Pancreas (tissue), 10 donors: ENCODE data around the gene MEGF6. TPM values are rescaled to one million over a fixed set of nuclear protein-coding genes. Genes with fewer than 3 reads are reported as not detected.

ENCODE experiments used
- ATAC-seq, 4 donors: fragments of 200-7000 bp; cut with Tn5 transposase; one replicate each; pipeline versions ENCODE4 v1.8.0 to v1.9.1; 2020; ENCODE audit warnings: mild to moderate bottlenecking in 4 of 4, moderate library complexity in 4 of 4
- DNase-seq, 6 donors: peaks; one replicate each; pipeline ENCODE4 v3.0.0-alpha.2; 2020
- FAIRE-seq: peaks from 2 replicates; lab custom pipeline; 2012; peaks lifted over from hg19 to GRCh38; lab: Jason Lieb, UNC
- H3K27ac ChIP-seq, 4 donors: fragments of 200-600 bp; sonication (generic); 1 replicate in 3 of 4; 2 replicates in 1 of 4; pipeline versions ENCODE4 v1.5.0 to v1.8.0; 2020
- H3K27me3 ChIP-seq, 4 donors: fragments of 200-600 bp; one replicate each; pipeline ENCODE4 v1.8.0; 2021
- H3K36me3 ChIP-seq, 3 donors: fragments of 200-600 bp; sonication (generic) in 1 of 3; one replicate each; pipeline versions ENCODE4 v1.5.0 to v1.8.0; 2020 to 2021
- H3K4me1 ChIP-seq, 3 donors: fragments of 200-600 bp; one replicate each; pipeline ENCODE4 v1.8.0; 2021
- H3K4me3 ChIP-seq, 4 donors: fragments of 200-600 bp; sonication (generic) in 2 of 4; one replicate each; pipeline versions ENCODE4 v1.5.0 to v1.8.0; 2020 to 2021
- H3K9me3 ChIP-seq, 4 donors: fragments of 200-600 bp; one replicate each; pipeline ENCODE4 v1.8.0; 2021
- CTCF ChIP-seq, 4 donors: fragments of 200-600 bp; sonication (generic) in 3 of 4; IDR thresholded peaks; one replicate each; pipeline versions ENCODE4 v1.5.0 to v1.8.0; 2021; ENCODE audit warnings: antibody characterized with exemption in 4 of 4
- WGBS, 2 donors: extraction: QIAGEN DNeasy Blood & Tissue Kit; methylation state at CpG; one replicate each; pipeline ENCODE4 v1.1.7; 2013; 5-methylcytosine and 5-hydroxymethylcytosine counted together
- intact Hi-C, 3 donors: fragments of 100-400 bp; cut with DNase I; formaldehyde crosslinking; loops; one replicate each; pipeline versions ENCODE4 v1.11.1 to v1.14.2; 2022
- polyA plus RNA-seq, 2 donors: library from polyadenylated mRNA; stranded (reverse); fragments of 200-250 nt; gene quantifications; one replicate each; pipeline ENCODE4 v1.2.3, GENCODE V29; 2013
- total RNA-seq, 6 donors: library from RNA; stranded (reverse); fragmentation: NEBNext Ultra II Directional in 4 of 6; extraction: Animal tissue kit (Norgen Biotek cat#: 25700) in 4 of 6; gene quantifications; one replicate each; pipeline versions ENCODE4 v1.2.1 to v1.2.4, GENCODE V29; 2021 to 2023
- donor health status: healthy with polysubstance abuse.
- donor health status: DM: no; HTN: no; CAD: no; lungs with moderate emphysema.
- donor health status: DM: no; HTN: no; CAD: no.
- donor health status: control.
- donor health status: control.
- donor health status: Bipolar disorder and iron deficiency.
- donor health status: DM: yes; HTN: yes; CAD: no.
- donor health status: DM: no; HTN: no; CAD: no.
- donor health status: DM: no; HTN: no; CAD: no.
- donor health status: DM: yes; HTN: yes; CAD: no.

MEGF6 gene
- total and polyA plus RNA-seq, 8 donors: 2.6 to 20.0 (median 8.4) TPM

DNA sequence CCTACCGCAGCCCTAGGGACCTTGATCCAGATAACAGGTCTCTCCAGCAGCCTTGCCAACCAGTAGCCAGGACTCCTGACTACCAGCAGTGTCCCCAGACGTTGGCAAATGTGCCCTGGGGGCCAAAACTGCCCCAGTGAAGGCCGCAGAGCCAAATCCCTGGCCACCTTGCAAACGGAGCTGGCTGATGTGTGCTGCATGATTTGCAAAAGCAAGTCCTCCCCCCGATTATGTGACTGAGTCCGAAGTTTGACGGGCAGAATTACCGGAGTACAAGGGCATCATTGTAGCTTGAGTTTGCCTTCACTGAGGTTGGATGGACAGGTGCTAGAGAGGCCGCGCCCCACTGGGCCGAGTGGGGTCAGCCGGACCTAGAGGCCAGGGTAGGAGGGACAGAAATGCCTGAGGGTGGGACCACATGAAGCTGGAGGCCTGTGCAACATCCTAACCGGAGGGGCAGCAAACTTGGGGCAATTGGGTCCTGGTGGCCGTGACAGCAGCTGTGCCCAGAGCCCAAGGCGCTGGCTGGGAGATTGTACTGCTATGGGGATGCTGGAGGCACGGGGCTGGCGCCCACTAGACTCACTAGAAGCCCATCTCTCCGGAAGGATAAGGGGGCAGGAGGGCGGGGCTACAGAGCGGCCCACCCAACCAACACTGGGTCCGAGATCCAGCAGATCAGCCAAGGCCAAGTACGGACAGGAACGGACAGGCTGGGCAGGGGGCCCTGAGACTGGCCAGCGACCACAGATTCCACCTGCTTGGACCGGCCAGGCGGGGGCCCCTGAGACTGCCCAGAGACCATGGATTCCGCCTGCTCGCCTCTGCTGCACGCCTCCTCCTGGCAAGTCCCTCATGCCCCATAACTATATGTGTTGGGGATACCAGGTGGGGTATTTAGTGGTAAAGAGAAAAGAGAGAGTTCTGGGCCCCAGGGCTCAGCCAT, 154.1 kb downstream of the MEGF6 start:
- WGBS, 2 donors: 80 to 86% methylated on average over 26 to 29 of the region's 29 CpGs
- DNase-seq: peak in 2 of 6 donors; percentile 29 to 58
- H3K4me1 ChIP-seq: peaks cover 13 to 30% (median 25%) of the 10 kb centered on the region in 3 donors

GRCh38 chr1:3456449-3456963, 154.8 kb downstream of the MEGF6 start:
- DNase-seq (peak in 2 of 6 donors; percentile 23 to 47), ATAC-seq (no peak), FAIRE-seq (no peak)
- 63% methylated on average over 11 to 12 of the region's 12 CpGs for WGBS, 2 donors
- H3K4me1 ChIP-seq: peaks cover 13 to 30% (median 25%) of the 10 kb centered on the region in 3 donors
- no peaks in the 10 kb centered on the region for H3K27me3 ChIP-seq
- intact Hi-C loops: loop anchor here in 1 of 3 donors (10.0 kb wide), 1 partner anchor 168 kb away; the partner anchor contains the start of gene TPRG1L
- no peak for TF ChIP-seq CTCF (IDR thresholded peaks at IDR 0.05)
- H3K4me3 ChIP-seq: no peak overlapping the region
- no peaks in the 10 kb centered on the region for H3K9me3 ChIP-seq
- no peak overlapping the region for H3K27ac ChIP-seq
- H3K36me3 ChIP-seq: no peaks in the 10 kb centered on the region

More for the DNA sequence above, 154.1 kb downstream of the MEGF6 start:
- no peak overlapping the region for H3K4me3 ChIP-seq
- H3K27ac ChIP-seq: no peak overlapping the region
- no peaks in the 10 kb centered on the region for H3K36me3 ChIP-seq
- intact Hi-C loops: loop anchor here in 1 of 3 donors (10.0 kb wide), 1 partner anchor 168 kb away; the partner anchor contains the start of gene TPRG1L
- H3K9me3 ChIP-seq: no peaks in the 10 kb centered on the region
- TF ChIP-seq CTCF (IDR thresholded peaks at IDR 0.05): no peak
- FAIRE-seq: no peak
- no peaks in the 10 kb centered on the region for H3K27me3 ChIP-seq
- no peak for ATAC-seq

DNA sequence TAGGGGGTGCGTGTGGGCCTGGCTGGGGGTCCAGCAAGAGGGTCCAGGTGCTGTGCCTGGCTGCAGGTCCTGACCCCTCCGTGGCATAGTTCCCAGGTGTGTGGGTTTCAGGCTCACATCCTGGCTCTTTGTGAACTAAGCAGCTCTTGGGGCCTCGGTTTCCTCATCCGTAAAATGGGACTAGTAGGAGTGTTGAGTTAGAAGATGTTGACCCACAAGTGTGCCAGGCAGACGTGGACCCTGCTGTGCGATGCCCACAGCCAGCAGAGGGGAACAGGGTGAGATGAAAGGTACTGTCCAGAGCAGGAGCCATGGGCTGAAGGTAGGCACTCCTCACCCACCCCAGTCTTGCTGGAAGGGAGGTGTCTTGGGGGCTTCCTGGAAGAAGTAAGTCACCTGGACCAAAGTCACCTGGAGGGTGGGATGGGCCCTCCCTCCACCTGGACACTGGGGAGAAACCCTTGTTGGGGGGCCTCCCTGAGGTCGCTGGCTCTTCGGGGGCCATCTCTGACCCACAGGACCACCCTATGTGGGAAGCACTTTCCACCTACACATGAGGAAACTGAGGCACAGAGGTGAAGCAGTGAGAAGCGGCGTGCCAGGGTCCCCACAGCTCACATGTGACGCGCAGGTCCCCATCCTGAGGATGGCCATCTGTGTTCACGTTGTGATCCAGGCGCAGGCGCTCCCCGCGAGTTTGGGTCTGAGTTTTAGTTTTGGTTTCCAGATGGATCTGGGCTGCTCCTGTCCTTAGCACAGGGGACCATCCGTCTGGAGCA, 155.4 kb downstream of the MEGF6 start:
- Histone ChIP-seq H3K27ac (peak overlapping the region in 1 of 4 donors; percentile 68), H3K4me3 (no peak overlapping the region), H3K27me3 (no peaks in the 10 kb centered on the region), H3K9me3 (no peaks in the 10 kb centered on the region), H3K36me3 (no peaks in the 10 kb centered on the region), H3K4me1 (peaks cover 13 to 27% (median 25%) of the 10 kb centered on the region in 3 donors)
- no peak for TF ChIP-seq CTCF (IDR thresholded peaks at IDR 0.05)
- intact Hi-C loops: loop anchor here in 1 of 3 donors (10.0 kb wide), 1 partner anchor 169 kb away; the partner anchor contains the start of gene TPRG1L
- DNase-seq: peak in 2 of 6 donors; percentile 37 to 57
- WGBS, 2 donors: 90 to 95% methylated on average over 18 of the region's 18 CpGs
- FAIRE-seq: no peak
- no peak for ATAC-seq

DNA sequence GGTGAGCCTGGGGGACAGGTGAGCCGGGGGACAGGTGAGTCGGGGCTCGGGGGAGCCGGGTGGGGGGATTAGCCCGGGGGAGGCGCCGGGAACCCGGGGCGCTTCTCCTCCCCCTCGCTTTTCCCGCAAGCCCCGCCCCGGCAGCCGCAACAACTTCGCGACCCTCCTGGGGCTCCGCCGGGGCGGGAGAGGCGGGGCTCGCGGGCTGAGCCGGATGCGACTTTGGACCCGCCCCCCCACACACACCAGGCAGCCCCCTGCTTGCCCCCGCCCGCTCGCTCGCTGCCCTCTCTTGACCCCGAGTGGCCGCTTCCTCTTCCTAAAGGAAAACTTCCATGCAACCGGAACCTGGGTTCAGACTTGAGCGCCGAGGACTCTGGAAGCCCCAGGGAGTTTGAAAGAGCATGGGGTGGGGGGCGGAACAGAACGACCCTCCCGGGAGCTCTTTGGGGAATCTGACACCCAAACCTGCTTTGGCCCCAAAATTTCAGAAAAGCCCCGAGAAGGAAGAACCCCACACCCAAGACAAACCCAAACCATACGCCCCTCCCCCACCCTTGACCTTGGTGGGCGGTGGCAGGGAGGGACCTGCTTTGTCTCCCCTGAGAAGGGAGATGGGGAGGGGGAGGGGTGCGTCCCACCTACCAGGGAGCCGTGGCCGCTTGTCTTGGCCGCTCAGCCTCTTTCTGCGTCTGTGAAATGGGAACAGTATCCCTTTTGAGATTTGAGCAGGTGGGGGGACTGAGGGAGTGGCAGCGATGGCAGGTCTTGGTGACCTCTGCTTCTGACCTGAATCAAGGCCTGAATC, 156.3 kb downstream of the MEGF6 start:
- intact Hi-C loops: loop anchor here in 1 of 3 donors (10.0 kb wide), 1 partner anchor 170 kb away; the partner anchor contains the start of gene TPRG1L
- H3K36me3 ChIP-seq: no peaks in the 10 kb centered on the region
- 8 to 16% methylated on average over 29 to 45 of the region's 46 CpGs for WGBS, 2 donors
- H3K27me3 ChIP-seq: no peaks in the 10 kb centered on the region
- H3K9me3 ChIP-seq: no peaks in the 10 kb centered on the region
- H3K27ac ChIP-seq: peak overlapping the region; percentile 45 to 68 (median 59)
- H3K4me3 ChIP-seq: peak overlapping the region; percentile 63 to 73 (median 71)
- FAIRE-seq (no peak), ATAC-seq (peak; percentile 9 to 37 (median 22)), DNase-seq (peak; percentile 49 to 79 (median 64))
- peaks cover 9 to 19% (median 17%) of the 10 kb centered on the region in 3 donors for H3K4me1 ChIP-seq
- no peak for TF ChIP-seq CTCF (IDR thresholded peaks at IDR 0.05)
